Measurements from ENCODE around the gene PREB.

DNA sequence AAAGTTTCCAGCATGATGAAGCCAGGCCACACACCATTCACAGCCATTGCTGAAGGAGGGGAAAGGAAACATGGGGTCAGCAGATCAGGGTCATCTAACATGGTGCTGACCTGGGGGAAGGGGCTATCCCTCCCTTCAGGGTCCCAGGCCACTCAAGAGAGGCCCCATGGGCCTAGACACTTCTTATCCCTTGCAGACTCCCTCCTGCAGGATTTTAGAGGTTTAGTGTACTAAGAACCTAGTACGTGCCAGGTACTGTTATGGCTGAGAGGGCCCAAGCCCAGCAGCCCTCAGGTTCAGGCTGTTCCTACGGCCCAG lies 39.0 kb downstream of the PREB start:
- TF ChIP-seq, protein P1, sequence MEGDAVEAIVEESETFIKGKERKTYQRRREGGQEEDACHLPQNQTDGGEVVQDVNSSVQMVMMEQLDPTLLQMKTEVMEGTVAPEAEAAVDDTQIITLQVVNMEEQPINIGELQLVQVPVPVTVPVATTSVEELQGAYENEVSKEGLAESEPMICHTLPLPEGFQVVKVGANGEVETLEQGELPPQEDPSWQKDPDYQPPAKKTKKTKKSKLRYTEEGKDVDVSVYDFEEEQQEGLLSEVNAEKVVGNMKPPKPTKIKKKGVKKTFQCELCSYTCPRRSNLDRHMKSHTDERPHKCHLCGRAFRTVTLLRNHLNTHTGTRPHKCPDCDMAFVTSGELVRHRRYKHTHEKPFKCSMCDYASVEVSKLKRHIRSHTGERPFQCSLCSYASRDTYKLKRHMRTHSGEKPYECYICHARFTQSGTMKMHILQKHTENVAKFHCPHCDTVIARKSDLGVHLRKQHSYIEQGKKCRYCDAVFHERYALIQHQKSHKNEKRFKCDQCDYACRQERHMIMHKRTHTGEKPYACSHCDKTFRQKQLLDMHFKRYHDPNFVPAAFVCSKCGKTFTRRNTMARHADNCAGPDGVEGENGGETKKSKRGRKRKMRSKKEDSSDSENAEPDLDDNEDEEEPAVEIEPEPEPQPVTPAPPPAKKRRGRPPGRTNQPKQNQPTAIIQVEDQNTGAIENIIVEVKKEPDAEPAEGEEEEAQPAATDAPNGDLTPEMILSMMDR (conservative IDR thresholded peaks at IDR 0.05; ENCODE audit: low read length), result no peak
- TF ChIP-seq EZH2phosphoT487 (IDR thresholded peaks at IDR 0.05; ENCODE audit: borderline replicate concordance, low read depth, low read length), result no peak
